ENCODE results near the gene SERTAD1. TPM values are rescaled to one million over a fixed set of nuclear protein-coding genes. Genes with fewer than 3 reads are reported as not detected.
A peak's percentile ranks its signal among the peaks of the same experiment; 100 is the strongest.
"Not testable (repeated sequence)": the region's sequence is repeated elsewhere in the genome, so short reads cannot be mapped to it uniquely, and the experiment has no call there.

The SERTAD1 gene
- polyA plus RNA-seq, 1 donor = 5.8 TPM

- no peak for DNase-seq (ENCODE audit: low read depth)
Observed at GRCh38 chr19:40452016-40452415, 26.2 kb upstream of the SERTAD1 start.

- DNase-seq (ENCODE audit: low read depth) = no peak
Observed at GRCh38 chr19:40450664-40451063, 24.9 kb upstream of the SERTAD1 start.

- no peak for DNase-seq (ENCODE audit: low read depth)
Observed at GRCh38 chr19:40449506-40449905, 23.7 kb upstream of the SERTAD1 start.

- DNase-seq (ENCODE audit: low read depth) = no peak
Observed at GRCh38 chr19:40446263-40446784, 20.5 kb upstream of the SERTAD1 start.

GRCh38 chr19:40445780-40446262 is 20.0 kb upstream of the SERTAD1 start:
- no peak for DNase-seq (ENCODE audit: low read depth)

- no peak for DNase-seq (ENCODE audit: low read depth)
Observed at GRCh38 chr19:40444825-40445312, 19.1 kb upstream of the SERTAD1 start.

GRCh38 chr19:40444000-40444824 is 18.4 kb upstream of the SERTAD1 start, which contains the start of gene SERTAD3:
Gene SERTAD3 (minus strand): TSS chr19:40444335. CDS start chr19:40442080, 2,255 bp downstream.
- DNase-seq (ENCODE audit: low read depth) = peak; percentile 88

GRCh38 chr19:40443131-40443999 is 17.6 kb upstream of the SERTAD1 start:
- peak; percentile 95 for DNase-seq (ENCODE audit: low read depth)

- no peak for DNase-seq (ENCODE audit: low read depth)
Observed at GRCh38 chr19:40442328-40443130, 16.7 kb upstream of the SERTAD1 start.

- no peak for DNase-seq (ENCODE audit: low read depth)
Observed at GRCh38 chr19:40441719-40442253, 16.0 kb upstream of the SERTAD1 start.

GRCh38 chr19:40438284-40438683 is 12.5 kb upstream of the SERTAD1 start:
- DNase-seq (ENCODE audit: low read depth) = no peak

GRCh38 chr19:40433391-40434216 is 7.8 kb upstream of the SERTAD1 start:
- DNase-seq (ENCODE audit: low read depth) = peak; percentile 80

GRCh38 chr19:40432760-40433159 is 7.0 kb upstream of the SERTAD1 start:
- DNase-seq (ENCODE audit: low read depth) = not testable (repeated sequence)

- DNase-seq (ENCODE audit: low read depth) = no peak
Observed at GRCh38 chr19:40431698-40432097, 5.9 kb upstream of the SERTAD1 start.

- DNase-seq (ENCODE audit: low read depth) = not testable (repeated sequence)
Observed at GRCh38 chr19:40430242-40430641, 4.5 kb upstream of the SERTAD1 start.

GRCh38 chr19:40428197-40428596 is 2.4 kb upstream of the SERTAD1 start:
- DNase-seq (ENCODE audit: low read depth) = not testable (repeated sequence)

- no peak for DNase-seq (ENCODE audit: low read depth)
Observed at GRCh38 chr19:40424637-40425449, 949 bp downstream of the SERTAD1 start.

- DNase-seq (ENCODE audit: low read depth) = no peak
Observed at GRCh38 chr19:40423938-40424337, 1.9 kb downstream of the SERTAD1 start.
